Loucy (cell line): Measurements from ENCODE around the gene LBHD2.

Experiments
- H2AFZ ChIP-seq: fragments of 200-600 bp; sonication (generic); 2 replicates; pipeline ENCODE4 v1.6.0; 2016; ENCODE audit warnings: antibody characterized with exemption, mild to moderate bottlenecking, low read length, moderate library complexity
- H3F3A ChIP-seq: fragments of 200-600 bp; 2 replicates; pipeline ENCODE4 v1.6.0; 2016; ENCODE audit warnings: antibody characterized with exemption, low read depth, mild to moderate bottlenecking
- H3K27me3 ChIP-seq: fragments of 200-600 bp; sonication (generic); 2 replicates; pipeline ENCODE4 v1.6.1; 2014; ENCODE audit warnings: low read length, mild to moderate bottlenecking; ENCODE audit not compliant: insufficient read depth, poor library complexity, severe bottlenecking
- H3K36me3 ChIP-seq: fragments of 200-600 bp; sonication (generic); 2 replicates; pipeline ENCODE4 v1.6.1; 2016; ENCODE audit warnings: low read length; ENCODE audit not compliant: insufficient read depth
- H3K4me1 ChIP-seq: fragments of 200-600 bp; sonication (generic); 2 replicates; pipeline ENCODE4 v1.5.1; 2014; ENCODE audit warnings: low read length, mild to moderate bottlenecking; ENCODE audit not compliant: insufficient read depth, poor library complexity, severe bottlenecking
- H3K4me2 ChIP-seq: fragments of 200-600 bp; sonication (generic); 2 replicates; pipeline ENCODE4 v1.6.0; 2014; ENCODE audit warnings: antibody characterized with exemption, low read length, low read depth, mild to moderate bottlenecking; ENCODE audit not compliant: poor library complexity, severe bottlenecking
- H3K4me3 ChIP-seq: fragments of 200-600 bp; sonication (generic); 2 replicates; pipeline ENCODE4 v1.5.1; 2014; ENCODE audit warnings: low read length, mild to moderate bottlenecking, mixed read lengths; ENCODE audit not compliant: poor library complexity, severe bottlenecking
- H3K79me2 ChIP-seq: fragments of 200-600 bp; sonication (generic); 2 replicates; pipeline ENCODE4 v1.6.1; 2014; ENCODE audit warnings: low read length; ENCODE audit not compliant: insufficient read depth
- H3K9ac ChIP-seq: fragments of 200-600 bp; sonication (generic); 2 replicates; pipeline ENCODE4 v1.6.0; 2014; ENCODE audit warnings: mild to moderate bottlenecking, low read depth, low read length, moderate library complexity; ENCODE audit not compliant: poor library complexity, severe bottlenecking
- H3K9me2 ChIP-seq: fragments of 200-600 bp; sonication (generic); replicated peaks from 2 replicates; pipeline ENCODE4 v1.6.1; 2016; ENCODE audit warnings: low read depth, low read length, mixed read lengths
- H3K9me3 ChIP-seq: fragments of 200-600 bp; sonication (generic); 2 replicates; pipeline ENCODE4 v1.6.1; 2014; ENCODE audit warnings: mild to moderate bottlenecking, antibody characterized with exemption, low read length, low read depth; ENCODE audit not compliant: insufficient read depth
- H4K20me1 ChIP-seq: fragments of 200-600 bp; sonication (generic); 2 replicates; pipeline ENCODE4 v1.6.0; 2014; ENCODE audit warnings: antibody characterized with exemption, low read length, mild to moderate bottlenecking; ENCODE audit not compliant: insufficient read depth, poor library complexity, severe bottlenecking
- EZH2phosphoT487 ChIP-seq: fragments of 200-600 bp; IDR thresholded peaks from 2 replicates; pipeline ENCODE4 v1.6.1; 2018; ENCODE audit warnings: antibody characterized with exemption, mild to moderate bottlenecking, moderate library complexity, borderline replicate concordance
- TF ChIP-seq, protein P1 (sequence below): fragments of 200-600 bp; sonication (generic); conservative IDR thresholded peaks from 2 replicates; pipeline ENCODE4 v1.5.1; 2014; ENCODE audit warnings: mild to moderate bottlenecking, antibody characterized with exemption, low read length

The LBHD2 gene

GRCh38 chr14:103055695-103056094, 28.3 kb upstream of the LBHD2 start:
- no peaks in the 10 kb centered on the region for H3K36me3 ChIP-seq
- H3K9ac ChIP-seq = no peak overlapping the region
- H3K4me2 ChIP-seq = no peak overlapping the region
- no peaks in the 10 kb centered on the region for H3K79me2 ChIP-seq
- H3K4me1 ChIP-seq = no peaks in the 10 kb centered on the region
- H3K9me3 ChIP-seq = no peaks in the 10 kb centered on the region
- TF ChIP-seq, protein P1, sequence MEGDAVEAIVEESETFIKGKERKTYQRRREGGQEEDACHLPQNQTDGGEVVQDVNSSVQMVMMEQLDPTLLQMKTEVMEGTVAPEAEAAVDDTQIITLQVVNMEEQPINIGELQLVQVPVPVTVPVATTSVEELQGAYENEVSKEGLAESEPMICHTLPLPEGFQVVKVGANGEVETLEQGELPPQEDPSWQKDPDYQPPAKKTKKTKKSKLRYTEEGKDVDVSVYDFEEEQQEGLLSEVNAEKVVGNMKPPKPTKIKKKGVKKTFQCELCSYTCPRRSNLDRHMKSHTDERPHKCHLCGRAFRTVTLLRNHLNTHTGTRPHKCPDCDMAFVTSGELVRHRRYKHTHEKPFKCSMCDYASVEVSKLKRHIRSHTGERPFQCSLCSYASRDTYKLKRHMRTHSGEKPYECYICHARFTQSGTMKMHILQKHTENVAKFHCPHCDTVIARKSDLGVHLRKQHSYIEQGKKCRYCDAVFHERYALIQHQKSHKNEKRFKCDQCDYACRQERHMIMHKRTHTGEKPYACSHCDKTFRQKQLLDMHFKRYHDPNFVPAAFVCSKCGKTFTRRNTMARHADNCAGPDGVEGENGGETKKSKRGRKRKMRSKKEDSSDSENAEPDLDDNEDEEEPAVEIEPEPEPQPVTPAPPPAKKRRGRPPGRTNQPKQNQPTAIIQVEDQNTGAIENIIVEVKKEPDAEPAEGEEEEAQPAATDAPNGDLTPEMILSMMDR = no peak
- no peak for TF ChIP-seq EZH2phosphoT487
- no peaks in the 10 kb centered on the region for H3K9me2 ChIP-seq
- no peaks in the 10 kb centered on the region for H3K27me3 ChIP-seq
- H2AFZ ChIP-seq = no peak overlapping the region
- H3K4me3 ChIP-seq = no peak overlapping the region
- H4K20me1 ChIP-seq = no peaks in the 10 kb centered on the region
- no peaks in the 10 kb centered on the region for H3F3A ChIP-seq

DNA sequence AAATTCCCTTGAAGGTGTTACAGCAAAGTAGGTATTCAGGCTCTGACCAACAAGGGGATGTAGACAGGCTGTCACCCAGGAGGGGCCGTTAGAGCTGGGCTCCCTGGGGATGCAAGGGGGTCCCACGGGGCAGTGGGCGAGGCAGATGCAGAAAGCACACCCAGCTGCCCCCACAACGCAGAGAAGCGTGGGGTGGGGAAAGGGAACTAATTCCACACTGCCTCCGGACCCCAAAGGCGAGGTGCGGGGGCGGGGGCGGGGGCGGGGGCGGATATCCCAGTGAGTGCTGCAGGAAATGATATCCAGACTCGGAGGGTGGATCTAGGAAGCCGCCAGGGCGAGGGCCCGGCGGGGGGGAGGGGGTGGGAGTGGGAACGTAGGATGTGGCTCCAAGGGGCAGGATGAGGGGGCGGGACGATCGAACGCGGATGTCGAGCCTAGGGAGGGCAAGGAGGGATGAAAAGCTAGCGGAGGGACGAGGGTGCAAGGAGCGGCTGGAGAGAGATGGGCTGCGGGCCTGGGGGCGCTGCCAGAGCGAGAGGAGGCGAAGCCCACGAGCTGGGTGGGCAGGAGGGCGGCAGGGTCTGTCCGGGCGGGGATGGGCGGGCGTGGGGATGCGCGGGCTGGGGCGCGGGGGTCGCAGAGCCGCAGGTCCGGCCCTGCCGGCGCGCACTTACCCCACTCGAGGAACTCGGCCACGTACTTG, 27.5 kb upstream of the LBHD2 start:
- no peaks in the 10 kb centered on the region for H3K4me1 ChIP-seq
- H3K9ac ChIP-seq = no peak overlapping the region
- no peak overlapping the region for H3K4me3 ChIP-seq
- TF ChIP-seq, protein P1 = no peak
- TF ChIP-seq EZH2phosphoT487 = no peak
- H4K20me1 ChIP-seq = no peaks in the 10 kb centered on the region
- no peak overlapping the region for H2AFZ ChIP-seq
- H3K27me3 ChIP-seq = no peaks in the 10 kb centered on the region
- H3K9me2 ChIP-seq = no peaks in the 10 kb centered on the region
- no peaks in the 10 kb centered on the region for H3K79me2 ChIP-seq
- H3K9me3 ChIP-seq = no peaks in the 10 kb centered on the region
- no peaks in the 10 kb centered on the region for H3K36me3 ChIP-seq
- H3F3A ChIP-seq = no peaks in the 10 kb centered on the region
- no peak overlapping the region for H3K4me2 ChIP-seq

DNA sequence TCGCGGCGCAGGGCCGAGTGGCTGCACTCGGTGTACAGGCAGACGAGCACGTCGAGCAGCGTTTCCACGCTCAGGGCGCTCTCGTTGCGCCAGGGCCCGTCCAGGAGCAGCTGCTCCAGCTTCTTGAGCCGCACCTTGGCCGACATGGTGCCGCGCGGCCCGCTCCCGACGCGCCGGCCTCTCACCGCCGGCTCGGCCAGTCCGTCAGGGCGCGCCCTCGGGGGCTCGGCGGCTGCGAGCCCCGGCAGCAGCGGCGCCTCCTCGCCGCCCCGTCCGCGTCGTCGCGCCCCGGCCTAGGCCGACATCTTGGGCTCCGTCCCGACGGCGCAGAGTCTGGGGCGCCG, 27.0 kb upstream of the LBHD2 start:
- Histone ChIP-seq H3K36me3 (no peaks in the 10 kb centered on the region), H4K20me1 (no peaks in the 10 kb centered on the region), H3K4me3 (no peak overlapping the region), H2AFZ (no peak overlapping the region), H3K9me3 (no peaks in the 10 kb centered on the region), H3K9me2 (no peaks in the 10 kb centered on the region), H3K9ac (no peak overlapping the region), H3F3A (no peaks in the 10 kb centered on the region), H3K4me1 (no peaks in the 10 kb centered on the region), H3K79me2 (no peaks in the 10 kb centered on the region), H3K27me3 (no peaks in the 10 kb centered on the region), H3K4me2 (no peak overlapping the region)
- TF ChIP-seq EZH2phosphoT487 = no peak
- TF ChIP-seq, protein P1 = no peak
